GM21515 (cell line): ENCODE data around the gene STXBP6.

Source experiments
- ATAC-seq: cut with Tn5 transposase; IDR thresholded peaks from one replicate; pipeline ENCODE4 v1.9.1; 2021; ENCODE audit not compliant: unreplicated experiment

The STXBP6 gene

DNA sequence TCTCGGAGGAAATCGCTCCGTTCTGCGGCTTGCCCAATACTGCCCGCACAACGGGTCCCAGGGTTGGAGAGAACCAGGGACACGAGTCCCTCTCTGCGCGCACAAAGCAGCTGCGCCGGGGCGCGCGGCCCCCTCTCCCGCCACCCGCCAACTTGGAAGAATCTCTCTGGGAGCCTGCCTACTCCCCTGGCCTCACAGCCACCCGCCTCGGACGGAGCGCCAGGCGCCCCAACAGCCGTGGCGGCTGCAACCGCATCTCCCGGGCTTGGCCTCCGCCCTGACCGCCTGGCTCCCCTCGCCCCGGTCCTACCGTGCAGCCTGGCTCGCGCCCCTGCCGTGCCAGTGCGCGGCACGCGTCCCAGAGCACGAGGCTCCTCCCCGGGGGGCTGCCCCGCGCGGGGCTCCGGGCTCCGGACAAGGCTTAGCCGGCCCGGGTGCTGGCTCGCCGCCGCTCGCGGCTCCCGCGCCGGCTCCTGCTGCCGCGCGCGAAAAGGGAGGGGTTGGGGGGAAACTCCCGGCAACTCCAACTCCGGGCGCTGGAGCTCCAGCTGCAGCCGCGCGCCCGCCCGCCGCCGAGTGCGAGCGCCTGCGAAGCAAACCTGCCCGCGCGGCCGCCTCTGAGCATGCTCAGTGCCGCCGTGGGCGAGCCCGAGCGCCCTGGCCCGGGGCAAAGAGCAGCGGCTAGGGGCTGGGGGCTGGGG, at the start of gene STXBP6:
Gene STXBP6 (minus strand): TSS at position 580 of the 701 bp plus-strand sequence. CDS start 75,329 bp downstream, outside the sequence.
- ATAC-seq, result no peak

DNA sequence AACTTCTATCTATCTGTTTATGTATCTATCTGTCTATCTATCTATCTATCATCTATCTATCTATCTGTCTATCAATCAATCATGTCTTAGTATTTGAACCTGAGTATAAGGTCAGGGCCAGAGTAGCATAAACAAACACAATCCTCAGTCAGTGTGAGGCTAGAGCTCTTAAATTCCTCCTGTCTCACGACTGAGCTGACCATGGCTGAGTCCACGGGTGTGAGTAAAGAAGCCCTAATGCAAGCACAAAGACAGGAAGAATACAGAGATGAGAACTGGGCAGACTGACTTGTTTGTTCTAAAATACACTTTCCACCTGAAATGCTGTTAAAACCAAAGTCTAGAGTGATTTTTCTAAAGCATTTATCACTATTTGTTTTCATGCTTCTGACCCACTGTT, 47.2 kb upstream of the STXBP6 start:
- ATAC-seq, result no peak

DNA sequence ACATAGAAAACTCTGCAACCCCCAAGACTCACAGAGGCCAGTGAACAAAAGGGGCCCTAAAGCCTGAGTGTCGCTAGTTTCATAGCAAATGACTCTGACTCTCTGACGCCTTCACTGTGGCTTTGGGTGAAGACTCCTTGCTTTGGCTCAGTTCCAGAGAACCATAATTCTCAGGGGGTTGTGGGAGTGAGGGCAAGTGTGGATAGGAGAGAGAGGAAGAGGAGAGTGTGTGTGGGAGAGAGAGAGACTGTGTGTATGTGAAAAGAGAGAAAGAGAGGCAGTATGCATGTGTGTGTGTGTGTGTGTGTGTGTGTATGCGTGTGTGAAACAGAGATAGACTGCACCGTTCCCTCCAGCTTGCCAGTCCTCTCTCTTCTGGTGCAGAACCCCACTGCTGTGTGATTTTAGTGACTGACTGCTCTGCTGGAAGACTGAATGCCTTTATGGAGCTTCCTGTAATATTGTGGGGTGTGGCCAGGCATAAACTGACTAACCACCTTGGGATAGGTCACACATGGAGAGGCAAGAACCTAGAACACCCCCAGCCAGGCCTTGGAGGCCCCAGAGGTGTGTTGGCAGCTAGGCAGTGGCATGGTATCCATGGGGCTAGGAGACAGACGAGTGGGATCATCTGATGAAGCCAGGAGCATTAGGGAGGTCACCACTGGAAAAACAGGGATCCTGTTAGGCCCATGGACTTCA, 45.9 kb upstream of the STXBP6 start:
- no peak for ATAC-seq

DNA sequence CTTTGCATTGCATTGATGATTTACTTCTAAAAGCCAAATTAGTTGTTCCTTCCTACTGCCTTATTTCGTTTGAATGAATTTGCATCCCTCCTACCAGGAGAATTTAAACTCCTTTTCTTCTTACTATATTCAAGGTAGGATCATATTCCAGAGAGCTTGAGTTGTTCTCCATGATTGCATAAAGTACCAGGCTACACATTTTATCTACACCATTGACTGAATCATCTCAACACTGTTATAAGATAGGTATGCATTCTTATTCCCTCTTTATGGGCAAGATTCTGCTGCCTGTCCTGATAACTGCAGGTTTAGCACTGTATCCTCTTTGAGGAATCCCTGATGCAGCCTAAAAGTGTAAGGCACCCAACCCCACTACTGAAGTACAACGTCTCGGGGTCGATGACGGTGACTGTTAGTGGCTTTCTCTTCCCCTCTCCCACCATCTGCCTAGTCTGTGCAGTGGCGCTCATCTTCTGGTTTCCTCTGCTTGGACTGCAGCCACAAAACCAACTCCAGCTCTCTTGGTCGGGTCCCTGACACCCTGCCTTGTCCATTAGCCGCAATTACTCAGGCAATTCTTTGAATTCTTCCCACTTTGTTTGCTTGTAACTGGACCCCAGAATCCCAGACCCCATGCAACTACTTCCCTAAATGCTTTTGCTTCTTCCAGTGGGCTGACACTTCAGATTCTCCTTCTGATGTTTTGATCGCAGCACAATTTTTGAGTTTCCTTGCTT, 44.4 kb upstream of the STXBP6 start:
- ATAC-seq, result no peak

DNA sequence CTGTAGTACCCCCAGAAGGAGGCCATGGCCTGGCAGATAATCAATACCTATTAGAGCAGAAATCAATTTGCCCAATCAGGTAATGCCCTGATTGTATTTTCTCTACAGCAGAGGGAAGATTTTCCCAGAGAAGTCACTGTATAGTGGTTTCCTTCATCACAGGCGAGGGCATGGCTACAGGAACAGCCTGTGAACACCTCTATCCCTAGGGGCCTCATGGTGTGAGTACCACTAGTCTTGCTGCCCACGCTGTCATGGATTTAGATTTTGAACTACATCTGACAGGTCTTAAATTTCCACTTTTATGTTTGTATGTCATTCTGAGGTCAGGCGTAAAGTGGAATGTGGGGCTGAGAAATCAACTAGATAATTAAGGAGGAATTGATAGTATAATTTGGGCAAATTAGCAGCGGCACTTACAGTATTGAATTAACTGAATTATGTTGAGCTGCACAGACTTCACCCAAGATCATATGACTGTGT, 42.4 kb upstream of the STXBP6 start:
- ATAC-seq, result no peak

DNA sequence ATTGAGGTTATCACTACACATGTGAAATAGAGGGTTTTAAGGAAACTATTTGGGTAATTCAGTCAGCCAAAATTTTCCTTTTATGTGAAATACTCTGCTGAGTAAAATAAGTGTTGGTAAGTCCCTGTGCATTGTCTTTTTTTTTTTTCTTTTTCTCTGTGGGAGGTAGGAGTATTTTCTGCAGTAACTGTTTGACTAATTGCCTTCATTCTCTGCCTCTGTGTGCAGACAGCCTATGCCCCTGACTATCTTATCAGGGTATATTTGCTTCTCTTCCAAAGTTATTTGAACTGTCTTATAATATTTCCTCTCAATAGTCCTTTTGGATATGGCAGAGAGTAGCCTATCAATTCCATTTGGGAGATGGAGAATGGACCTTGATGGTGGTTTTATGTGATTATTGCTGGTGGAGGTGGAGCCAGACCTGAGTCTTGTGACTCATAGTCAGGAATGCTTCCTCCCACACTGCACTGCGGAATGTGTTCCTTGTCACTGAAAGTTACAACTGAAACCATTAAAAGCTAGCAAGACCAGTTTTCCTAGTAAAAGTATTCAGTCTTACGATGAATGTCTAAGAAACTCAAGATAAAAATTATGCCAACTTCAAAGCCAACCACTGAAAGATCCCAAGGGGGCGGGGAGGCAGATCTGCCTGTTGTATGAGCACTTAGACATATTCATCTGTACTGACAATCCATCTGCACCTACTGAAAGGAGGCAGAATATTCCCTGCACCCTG, 40.9 kb upstream of the STXBP6 start:
- ATAC-seq, result no peak

DNA sequence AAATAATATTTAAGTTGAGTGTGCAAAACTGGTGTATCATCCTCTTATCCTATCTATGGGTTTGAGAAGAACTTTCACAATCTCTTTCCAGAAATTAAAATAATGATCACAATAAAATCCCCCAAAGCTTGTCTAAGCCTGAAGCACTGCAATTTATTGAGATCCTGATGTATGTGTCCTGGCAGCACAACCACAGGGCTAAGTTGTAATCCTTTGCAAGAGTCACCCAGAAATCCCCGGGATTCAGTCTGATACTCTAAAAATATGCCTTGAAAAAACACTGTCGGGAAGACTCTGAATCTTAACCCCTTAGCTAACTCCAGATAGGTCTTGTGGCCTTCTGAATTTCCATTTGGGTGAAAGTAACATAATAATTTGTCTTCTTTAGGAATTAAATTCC, 40.3 kb upstream of the STXBP6 start:
- ATAC-seq, result no peak

DNA sequence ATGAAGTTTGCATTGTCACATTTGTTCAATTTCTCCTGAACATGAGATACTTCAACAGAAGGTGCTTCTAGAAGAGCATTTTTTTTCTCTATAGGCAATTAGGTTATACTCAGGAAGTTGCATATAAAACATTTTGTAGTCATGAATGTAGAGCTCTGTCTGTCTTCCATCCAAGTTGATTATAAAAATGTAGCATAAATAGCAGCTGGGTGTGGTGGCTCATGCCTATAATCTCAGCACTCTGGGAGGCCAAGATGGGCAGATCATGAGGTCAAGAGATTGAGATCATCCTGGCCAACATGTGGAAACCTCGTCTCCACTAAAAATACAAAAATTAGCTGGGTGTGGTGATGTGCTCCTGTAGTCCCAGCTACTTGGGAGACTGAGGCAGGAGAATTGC, 39.5 kb upstream of the STXBP6 start:
- no peak for ATAC-seq

DNA sequence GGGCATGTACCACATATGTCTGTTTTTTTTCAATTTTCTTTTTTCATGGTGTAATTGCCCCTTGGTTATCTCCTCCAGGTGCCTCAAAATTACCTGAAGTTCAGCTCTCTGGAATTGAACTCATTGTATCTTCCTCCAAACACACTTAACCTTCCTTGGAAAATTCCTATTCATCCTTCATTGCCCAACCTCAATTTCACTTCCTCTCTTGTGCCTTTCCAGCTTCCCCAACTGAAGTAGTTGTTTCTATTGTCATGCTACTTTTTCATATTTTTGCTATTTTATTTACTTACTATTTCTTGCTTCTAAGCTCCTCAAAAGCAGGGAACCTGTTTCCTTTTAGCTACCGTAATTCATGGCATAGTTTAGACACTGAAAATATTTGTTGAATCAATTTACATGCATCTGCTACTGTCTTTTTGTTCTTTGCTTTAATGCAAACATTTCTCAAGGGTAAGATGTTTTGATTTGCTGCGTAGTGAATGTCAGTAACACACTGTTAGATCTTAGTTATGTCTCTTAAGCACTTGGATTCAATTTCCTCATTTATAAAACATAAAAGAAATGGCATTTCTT, 37.0 kb upstream of the STXBP6 start:
- ATAC-seq, result no peak

DNA sequence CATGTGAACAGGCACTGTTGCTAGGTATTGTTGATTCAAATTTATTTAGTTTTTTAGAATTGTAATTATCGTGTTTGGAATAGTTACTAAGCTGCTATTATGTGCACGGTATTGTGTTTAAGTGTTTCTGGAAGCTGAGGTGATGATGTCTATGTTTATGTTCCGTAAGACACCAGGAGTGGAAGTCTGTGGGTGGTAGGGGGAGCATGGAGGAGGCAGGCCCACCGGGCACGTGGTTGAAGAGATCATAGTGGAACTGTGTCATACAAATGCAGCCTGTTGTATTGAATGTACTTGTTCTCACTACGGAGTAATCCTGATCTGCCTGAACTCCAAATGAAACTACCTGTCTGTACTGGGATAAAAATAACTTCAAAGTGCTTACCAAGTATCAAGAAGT, 36.1 kb upstream of the STXBP6 start:
- no peak for ATAC-seq

DNA sequence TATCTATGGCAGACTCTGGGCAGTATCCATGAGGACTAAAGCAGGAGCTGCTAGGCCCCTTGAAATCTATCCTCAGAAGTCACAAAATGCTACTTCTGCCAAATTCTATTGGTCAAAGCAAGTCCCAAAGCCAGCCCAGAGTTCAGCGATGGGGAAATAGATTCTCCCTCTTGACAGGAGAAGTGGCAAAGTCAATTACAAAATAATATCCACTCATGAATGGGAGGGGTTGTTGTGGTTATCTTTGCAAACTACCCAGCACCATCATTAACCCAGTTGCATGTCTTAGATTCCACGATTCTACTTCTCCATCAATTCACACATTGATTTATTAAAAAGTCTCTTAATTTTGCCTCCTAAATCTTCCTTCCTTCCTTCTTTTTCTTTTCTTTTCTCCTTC, 30.7 kb upstream of the STXBP6 start:
- ATAC-seq, result no peak

DNA sequence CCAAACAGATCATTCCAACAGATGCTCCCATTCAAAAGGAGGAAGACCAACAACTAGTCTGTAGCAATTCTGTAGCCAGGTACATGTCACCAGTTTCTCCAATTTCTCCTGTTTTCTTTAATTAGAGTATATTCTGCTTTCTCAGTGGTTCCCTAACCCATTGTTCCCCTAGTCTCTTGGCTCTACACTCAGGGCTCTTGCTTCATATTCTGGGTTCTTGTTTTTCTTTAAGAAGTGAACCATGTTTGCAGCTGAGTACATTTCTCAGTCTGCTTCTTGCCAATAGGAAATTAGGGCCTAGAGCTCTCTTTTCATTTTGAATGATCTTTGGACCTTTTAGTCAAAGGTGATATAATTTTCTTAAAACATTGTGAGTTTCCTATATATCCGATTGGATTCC, 29.4 kb upstream of the STXBP6 start:
- ATAC-seq, result no peak

DNA sequence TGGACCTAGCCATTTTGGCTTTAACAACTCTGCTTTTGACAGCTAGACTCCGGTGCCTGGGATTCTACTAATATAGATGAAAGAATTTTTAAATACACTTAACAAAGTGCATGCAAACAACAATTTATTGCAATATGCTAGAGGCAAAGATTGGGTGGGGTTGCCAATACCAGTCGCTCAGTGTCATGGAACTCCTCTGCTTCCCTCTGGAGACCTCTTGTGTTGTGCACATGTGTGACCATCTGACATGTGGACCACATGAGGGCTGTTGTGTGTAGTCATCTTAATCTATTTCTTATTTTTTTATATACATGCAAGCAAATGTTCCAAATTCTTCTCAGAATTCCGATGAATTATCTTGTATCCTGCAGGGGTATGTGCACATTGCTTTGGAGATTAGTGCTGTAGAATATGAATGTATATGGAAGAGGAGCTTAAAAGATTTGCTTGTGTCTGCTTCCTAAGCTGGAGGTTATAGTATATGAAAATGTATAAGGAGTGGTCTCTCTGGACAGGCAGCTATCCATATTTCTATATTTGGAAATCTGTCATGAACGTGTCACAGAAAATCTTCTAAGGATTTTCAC, 24.2 kb upstream of the STXBP6 start:
- ATAC-seq, result no peak

DNA sequence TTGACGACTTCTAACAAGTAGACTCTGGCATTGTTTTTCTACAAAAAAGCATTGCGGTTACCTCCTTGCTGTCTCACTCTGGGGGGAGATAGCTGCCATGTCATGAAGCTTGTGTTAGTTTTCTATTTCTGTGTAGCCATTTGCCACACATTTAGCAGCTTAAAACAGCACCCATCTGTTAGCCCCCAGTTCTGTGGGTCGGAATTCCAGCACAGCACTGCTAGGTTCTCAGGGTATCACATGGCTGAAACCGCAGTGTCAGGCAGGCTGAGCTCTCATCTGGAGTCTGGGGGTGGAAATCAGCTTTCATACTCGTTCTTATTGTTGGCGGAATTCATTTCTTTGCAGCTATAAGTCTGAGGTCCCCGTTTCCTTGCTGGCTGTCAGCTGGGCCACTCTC, 19.9 kb upstream of the STXBP6 start:
- ATAC-seq, result no peak

DNA sequence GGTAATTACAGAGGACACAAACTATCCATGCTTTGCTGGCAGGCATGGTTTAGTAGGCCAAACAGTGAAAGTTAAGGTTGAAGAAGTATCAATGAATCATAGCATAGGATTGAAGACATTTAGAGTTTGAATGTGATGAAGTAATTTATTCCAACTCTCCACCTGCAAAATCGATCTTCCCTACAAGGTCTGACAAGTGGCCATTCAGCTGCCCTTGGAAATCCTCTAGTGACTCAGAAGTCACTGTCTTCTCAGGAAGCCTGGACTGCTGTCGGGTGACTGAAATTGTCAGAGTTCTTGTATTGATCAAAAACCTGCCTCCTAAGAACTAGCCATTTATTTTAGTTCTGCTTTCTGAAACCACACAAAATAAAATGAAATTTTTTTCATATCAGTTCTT, 17.7 kb upstream of the STXBP6 start:
- ATAC-seq, result no peak

DNA sequence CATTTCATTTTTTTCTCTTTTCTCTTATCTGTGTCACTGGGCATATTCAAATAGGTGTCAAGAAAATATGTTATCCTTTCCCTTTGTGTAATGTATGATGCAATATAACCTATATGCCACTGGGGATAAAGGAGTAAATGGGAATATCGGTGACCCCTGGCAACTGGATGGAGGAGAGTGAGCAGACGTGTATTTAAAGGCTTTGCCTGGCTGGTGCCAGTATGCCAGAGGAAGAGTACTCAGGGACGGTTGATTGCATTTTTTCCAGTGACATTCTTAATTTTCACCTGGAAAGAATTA, 12.0 kb upstream of the STXBP6 start:
- ATAC-seq, result no peak

DNA sequence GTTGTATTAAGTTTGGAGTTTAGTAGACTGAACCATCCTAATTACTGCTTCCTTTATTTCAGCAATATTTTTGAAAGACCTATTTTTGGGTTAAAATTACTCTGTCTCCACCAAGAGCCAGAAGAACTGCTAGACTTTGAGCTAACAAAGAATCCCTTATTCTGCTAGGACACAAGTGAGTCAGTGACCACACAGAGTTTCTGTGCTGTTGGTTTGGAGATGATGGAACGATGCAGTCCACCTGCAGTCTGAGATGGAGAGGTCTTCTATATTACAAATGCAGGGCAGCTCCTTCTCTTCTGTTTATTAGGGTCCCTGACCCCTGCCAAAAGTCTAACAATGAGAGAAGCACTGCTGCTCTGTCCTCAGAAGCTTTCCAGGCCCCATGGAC, 6.7 kb upstream of the STXBP6 start:
- no peak for ATAC-seq

DNA sequence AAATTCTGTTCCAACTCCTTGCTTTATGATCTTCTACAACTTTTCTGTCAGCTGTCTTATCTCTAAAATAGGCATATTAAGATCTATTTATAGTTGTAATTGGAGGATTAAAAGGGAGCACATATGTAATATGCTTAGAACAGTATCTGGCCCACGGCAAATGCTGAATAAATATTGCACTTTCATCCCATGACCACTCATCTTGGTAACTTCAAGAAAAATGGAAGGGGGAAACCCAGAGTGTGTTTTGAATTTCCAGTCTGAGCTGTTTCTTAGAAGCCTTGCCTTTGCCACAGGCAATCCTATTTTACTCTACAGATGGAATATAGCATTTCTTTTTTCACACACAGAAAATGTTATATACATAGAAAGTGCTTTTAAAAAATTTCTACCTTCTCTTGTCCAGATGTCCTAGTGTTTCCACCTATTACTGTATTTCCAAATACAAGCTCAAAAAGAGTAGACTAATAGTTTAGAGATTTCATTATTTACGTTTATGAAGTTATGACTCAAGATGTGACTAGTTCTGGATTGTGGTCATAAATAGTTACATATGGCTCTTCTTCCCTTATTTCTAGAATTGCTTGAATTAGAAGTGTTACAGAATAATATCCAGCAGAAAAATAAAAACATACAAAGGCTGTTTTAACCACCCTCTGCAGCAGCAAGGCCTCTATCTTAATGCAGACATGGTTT, 6.2 kb upstream of the STXBP6 start:
- no peak for ATAC-seq

DNA sequence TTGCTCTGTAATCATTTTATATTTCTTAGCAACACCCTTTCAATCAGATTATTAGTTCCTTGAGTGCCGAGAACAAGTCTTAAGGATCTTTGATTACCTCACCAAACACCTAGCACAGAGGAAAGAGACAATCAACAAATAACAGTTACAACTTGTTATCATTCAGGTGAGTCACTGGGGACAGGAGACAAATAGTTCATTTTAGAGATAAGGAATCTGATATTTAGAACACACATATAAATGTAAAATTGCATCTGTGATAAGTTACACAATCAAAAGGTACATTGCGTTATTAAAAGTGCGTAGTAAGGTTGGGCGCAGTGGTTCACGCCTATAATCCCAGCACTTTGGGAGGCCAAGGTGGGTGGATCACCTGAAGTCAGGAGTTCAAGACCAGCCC, 5.1 kb upstream of the STXBP6 start:
- ATAC-seq, result no peak

DNA sequence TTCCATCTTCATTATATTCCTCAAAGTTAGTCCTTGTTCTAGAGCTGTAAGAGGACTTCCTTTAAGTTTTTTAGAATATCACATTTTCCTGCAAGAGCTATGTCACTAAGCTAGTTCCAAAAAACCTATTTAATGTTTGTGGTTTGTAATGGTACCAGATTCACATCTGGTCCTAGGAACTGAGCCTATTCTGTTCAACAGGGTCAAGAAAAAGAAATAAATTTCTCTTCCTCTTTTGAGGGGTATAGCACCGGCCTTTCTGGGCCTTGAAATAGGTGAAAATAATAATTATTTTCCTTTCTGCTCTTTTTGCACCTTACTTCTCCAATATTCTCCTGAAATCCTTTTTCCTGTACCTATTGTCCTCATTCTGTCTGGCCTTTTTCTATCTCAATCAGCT, 3.6 kb upstream of the STXBP6 start:
- ATAC-seq, result no peak
